GM12878 (cell line): ENCODE measurements around the gene ZNF730. TPM values are rescaled to one million over a fixed set of nuclear protein-coding genes. Genes with fewer than 3 reads are reported as not detected.

ENCODE experiments used
- ATAC-seq: fragments of 200-7000 bp; cut with Tn5 transposase; 3 replicates; pipeline ENCODE4 v1.9.1; 2020; ENCODE audit warnings: mild to moderate bottlenecking, moderate library complexity
- BruUV-seq: library from RNA; stranded (reverse); fragments of 400-500 nt; replicated peaks from 2 replicates; lab custom pipeline; 2021; lab: Mats Ljungman, UMichigan
- CTCF ChIA-PET: fragments of 300-600 bp; sonication (Branson Sonifier 250); formaldehyde crosslinking; extraction: SDS; loops from one replicate; lab custom pipeline; 2021; ENCODE audit warnings: inconsistent platforms; lab: Yijun Ruan, JAX
- POLR2A ChIA-PET: fragments of 350-600 bp; formaldehyde crosslinking; extraction: SDS; loops from one replicate; lab custom pipeline; 2021; ENCODE audit warnings: inconsistent platforms; lab: Charles Lee
- RAD21 ChIA-PET: fragments of 300-600 bp; sonication (Branson Sonifier 250); formaldehyde crosslinking; loops from one replicate; lab custom pipeline; 2023; ENCODE audit warnings: antibody characterized with exemption; ENCODE audit not compliant: unreplicated experiment; lab: Charles Lee
- SMC1A ChIA-PET: fragments of 300-600 bp; sonication (Branson Sonifier 250); formaldehyde crosslinking; loops from one replicate; lab custom pipeline; 2023; ENCODE audit not compliant: unreplicated experiment, uncharacterized antibody; lab: Charles Lee
- DNase-seq: peaks from one replicate; pipeline ENCODE4 v3.0.0-alpha.2; 2011; ENCODE audit warnings: low read depth, low spot score
- FAIRE-seq: peaks from 3 replicates; lab custom pipeline; 2011; peaks lifted over from hg19 to GRCh38; lab: Jason Lieb, UNC
- H2AFZ ChIP-seq: 2 replicates; pipeline ENCODE4 v1.6.0; 2011; ENCODE audit warnings: low read depth, low read length, control low read depth; ENCODE audit not compliant: control insufficient read depth
- H3K27ac ChIP-seq: 2 replicates; pipeline ENCODE4 v1.5.1; 2011; ENCODE audit warnings: control low read depth; ENCODE audit not compliant: control insufficient read depth, insufficient read depth
- H3K27me3 ChIP-seq, 2 experiments: replicated peaks in 1 of 2; 2 replicates each; pipeline versions ENCODE4 v1.6.0 to v1.6.1; 2011; ENCODE audit warnings: low read length in 1 of 2; ENCODE audit not compliant: control insufficient read depth in 2 of 2, insufficient read depth in 2 of 2
- H3K36me3 ChIP-seq, 2 experiments: 2 replicates each; pipeline ENCODE4 v1.5.1; 2011; ENCODE audit warnings: low read length in 1 of 2; ENCODE audit not compliant: control insufficient read depth in 2 of 2, insufficient read depth in 2 of 2
- H3K4me1 ChIP-seq: 2 replicates; pipeline ENCODE4 v1.6.1; 2011; ENCODE audit warnings: mild to moderate bottlenecking, low read length, moderate library complexity, mixed read lengths; ENCODE audit not compliant: control insufficient read depth, insufficient read depth
- H3K4me2 ChIP-seq: 2 replicates; pipeline ENCODE4 v1.6.0; 2011; ENCODE audit warnings: control low read depth; ENCODE audit not compliant: control insufficient read depth, insufficient read depth
- H3K4me3 ChIP-seq: fragments of 200-600 bp; sonication (generic); 2 replicates; pipeline ENCODE4 v1.5.1; 2016
- H3K79me2 ChIP-seq: 2 replicates; pipeline ENCODE4 v1.6.0; 2011; ENCODE audit warnings: low read length; ENCODE audit not compliant: control insufficient read depth, insufficient read depth
- H3K9ac ChIP-seq: 2 replicates; pipeline ENCODE4 v1.8.0; 2011; ENCODE audit warnings: low read length, control low read depth, mixed read lengths; ENCODE audit not compliant: control insufficient read depth, insufficient read depth
- H3K9me3 ChIP-seq: replicated peaks from 3 replicates; pipeline ENCODE4 v1.5.1; 2011; ENCODE audit warnings: mild to moderate bottlenecking, low read length; ENCODE audit not compliant: control insufficient read depth, insufficient read depth
- H4K20me1 ChIP-seq: 2 replicates; pipeline ENCODE4 v1.6.0; 2011; ENCODE audit not compliant: control insufficient read depth, insufficient read depth
- JUND ChIP-seq: IDR thresholded peaks from 2 replicates; pipeline ENCODE4 v1.6.1; 2012; ENCODE audit warnings: low read depth, mild to moderate bottlenecking, low read length, improper control_type of control experiment, moderate library complexity
- LARP7 ChIP-seq: fragments of 450-650 bp; IDR thresholded peaks from 2 replicates; pipeline ENCODE4 v1.6.1; 2017; ENCODE audit warnings: mild to moderate bottlenecking
- NFIC ChIP-seq: IDR thresholded peaks from 2 replicates; pipeline ENCODE4 v1.6.1; 2012; ENCODE audit warnings: low read depth, mild to moderate bottlenecking, inconsistent platforms, low read length, moderate library complexity
- RAD21 ChIP-seq: IDR thresholded peaks from 2 replicates; pipeline ENCODE4 v1.6.1; 2011; ENCODE audit warnings: mild to moderate bottlenecking, low read depth, low read length, moderate library complexity; ENCODE audit not compliant: insufficient read depth
- SUZ12 ChIP-seq: fragments of 200-600 bp; sonication (generic); IDR thresholded peaks from one replicate; pipeline ENCODE4 v1.6.1; 2018; ENCODE audit warnings: antibody characterized with exemption, mild to moderate bottlenecking; ENCODE audit not compliant: unreplicated experiment
- TCF12 ChIP-seq: IDR thresholded peaks from 2 replicates; pipeline ENCODE4 v1.6.1; 2011; ENCODE audit warnings: low read depth, mild to moderate bottlenecking, low read length
- TCF3 ChIP-seq: IDR thresholded peaks from 2 replicates; pipeline ENCODE4 v1.6.1; 2012; ENCODE audit warnings: low read depth, mild to moderate bottlenecking, low read length, borderline replicate concordance; ENCODE audit not compliant: insufficient read depth
- ZBED1 ChIP-seq: IDR thresholded peaks from 2 replicates; pipeline ENCODE4 v1.6.1; 2016; ENCODE audit warnings: borderline replicate concordance
- WGBS: methylation state at CpG from one replicate; pipeline ENCODE4 v1.1.6; 2016; ENCODE audit warnings: low lambda C conversion rate; ENCODE audit not compliant: insufficient replicate concordance, insufficient coverage; ENCODE audit errors: missing lambda C conversion rate; 5-methylcytosine and 5-hydroxymethylcytosine counted together
- in situ Hi-C: fragments of 300-500 bp; cut with MboI; formaldehyde crosslinking; loops from 9 replicates; pipeline ENCODE4 v1.14.3; 2018; ENCODE audit warnings: mixed read lengths
- intact Hi-C: fragments of 100-400 bp; cut with micrococcal nuclease; formaldehyde crosslinking; loops from one replicate; pipeline ENCODE4 v1.14.2; 2022; ENCODE audit not compliant: unreplicated experiment
- polyA plus RNA-seq, 11 experiments: library from polyadenylated mRNA; depleted of rRNA in 4 of 11; unstranded in 6 of 11; stranded (reverse) in 5 of 11; fragments of >200 nt; fragmentation: Nextera tagmentation in 4 of 11; fragmentation: Illumina TruSeq in 1 of 11; extraction: Ambion mirVana in 4 of 11; extraction: Trizol in 1 of 11; gene quantifications; 1 replicate in 1 of 11; 2 replicates in 10 of 11; pipeline versions ENCODE4 v1.2.1 to v1.2.3, GENCODE V29; 2011 to 2016; ENCODE audit warnings: inconsistent platforms in 2 of 11, missing spikeins in 2 of 11, low read depth in 1 of 11
- total RNA-seq, 4 experiments: library from RNA; depleted of rRNA in 3 of 4; stranded (reverse); fragments of >200 nt in 3 of 4; fragmentation: Illumina TruSeq in 1 of 4; extraction: Trizol in 1 of 4; gene quantifications; 2 replicates each; pipeline versions ENCODE4 v1.2.1 to v1.2.3, GENCODE V29; 2013 to 2021
- TF ChIP-seq, protein P1 (sequence below): fragments of 150-350 bp; IDR thresholded peaks from 2 replicates; pipeline ENCODE4 v1.6.1; 2016; ENCODE audit warnings: low read depth, low read length
- TF ChIP-seq, protein P2 (sequence below): fragments of 450-650 bp; IDR thresholded peaks from 2 replicates; pipeline ENCODE4 v1.6.1; 2017; ENCODE audit warnings: low read depth, mild to moderate bottlenecking, moderate library complexity
- TF ChIP-seq, protein P3 (sequence below), 3 experiments: IDR thresholded peaks in 2 of 3; conservative IDR thresholded peaks in 1 of 3; 2 replicates each; pipeline ENCODE4 v1.5.1; 2011; ENCODE audit warnings: low read depth in 3 of 3, low read length in 3 of 3, mild to moderate bottlenecking in 3 of 3, control low read depth in 2 of 3, moderate library complexity in 2 of 3, inconsistent platforms in 1 of 3, mixed read lengths in 1 of 3; ENCODE audit not compliant: control insufficient read depth in 2 of 3, insufficient read depth in 1 of 3; ENCODE audit errors: extremely low read depth in 1 of 3

Gene ZNF730
- total and polyA plus RNA-seq, 10 of the 15 experiments (the other 5 are each of a cell fraction or from before 2014, with no cell fraction given): 0.11 TPM; not detected in 9

DNA sequence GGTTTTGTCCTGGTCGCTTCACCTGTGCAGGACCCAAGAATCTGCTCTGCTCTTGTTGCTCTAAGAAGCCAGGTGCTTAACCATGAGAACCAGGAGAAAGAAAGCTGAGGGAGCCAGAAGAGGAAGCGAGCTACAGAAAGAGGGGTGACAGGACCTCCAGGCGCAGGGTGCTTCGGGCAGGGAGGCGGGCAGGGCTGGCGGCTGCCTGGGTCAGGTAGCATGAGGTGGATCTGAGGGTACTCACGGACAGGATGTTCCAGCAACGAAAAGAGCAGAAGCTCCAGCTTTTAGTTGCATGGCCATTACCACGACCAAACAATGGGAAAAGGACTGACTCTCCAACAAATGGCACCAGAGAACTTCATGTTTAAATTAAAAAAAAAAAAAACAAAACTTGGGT is 73.5 kb downstream of the ZNF730 start:
- POLR2A ChIA-PET: no interaction called here
- intact Hi-C loops: no loop called here
- no TSS peak for BruUV-seq
- in situ Hi-C loops: no loop called here
- no peak for FAIRE-seq
- no peak overlapping the region for H3K4me3 ChIP-seq
- 49% methylated on average over 9 of the region's 9 CpGs for WGBS
- RAD21 ChIA-PET: no interaction called here
- no peak overlapping the region for H3K9ac ChIP-seq
- no peak for TF ChIP-seq SUZ12
- TF ChIP-seq, protein P1, sequence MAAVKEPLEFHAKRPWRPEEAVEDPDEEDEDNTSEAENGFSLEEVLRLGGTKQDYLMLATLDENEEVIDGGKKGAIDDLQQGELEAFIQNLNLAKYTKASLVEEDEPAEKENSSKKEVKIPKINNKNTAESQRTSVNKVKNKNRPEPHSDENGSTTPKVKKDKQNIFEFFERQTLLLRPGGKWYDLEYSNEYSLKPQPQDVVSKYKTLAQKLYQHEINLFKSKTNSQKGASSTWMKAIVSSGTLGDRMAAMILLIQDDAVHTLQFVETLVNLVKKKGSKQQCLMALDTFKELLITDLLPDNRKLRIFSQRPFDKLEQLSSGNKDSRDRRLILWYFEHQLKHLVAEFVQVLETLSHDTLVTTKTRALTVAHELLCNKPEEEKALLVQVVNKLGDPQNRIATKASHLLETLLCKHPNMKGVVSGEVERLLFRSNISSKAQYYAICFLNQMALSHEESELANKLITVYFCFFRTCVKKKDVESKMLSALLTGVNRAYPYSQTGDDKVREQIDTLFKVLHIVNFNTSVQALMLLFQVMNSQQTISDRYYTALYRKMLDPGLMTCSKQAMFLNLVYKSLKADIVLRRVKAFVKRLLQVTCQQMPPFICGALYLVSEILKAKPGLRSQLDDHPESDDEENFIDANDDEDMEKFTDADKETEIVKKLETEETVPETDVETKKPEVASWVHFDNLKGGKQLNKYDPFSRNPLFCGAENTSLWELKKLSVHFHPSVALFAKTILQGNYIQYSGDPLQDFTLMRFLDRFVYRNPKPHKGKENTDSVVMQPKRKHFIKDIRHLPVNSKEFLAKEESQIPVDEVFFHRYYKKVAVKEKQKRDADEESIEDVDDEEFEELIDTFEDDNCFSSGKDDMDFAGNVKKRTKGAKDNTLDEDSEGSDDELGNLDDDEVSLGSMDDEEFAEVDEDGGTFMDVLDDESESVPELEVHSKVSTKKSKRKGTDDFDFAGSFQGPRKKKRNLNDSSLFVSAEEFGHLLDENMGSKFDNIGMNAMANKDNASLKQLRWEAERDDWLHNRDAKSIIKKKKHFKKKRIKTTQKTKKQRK: no peak
- no peak for TF ChIP-seq ZBED1
- TF ChIP-seq RAD21: no peak
- TF ChIP-seq NFIC: no peak
- TF ChIP-seq TCF12: no peak
- TF ChIP-seq, protein P2, sequence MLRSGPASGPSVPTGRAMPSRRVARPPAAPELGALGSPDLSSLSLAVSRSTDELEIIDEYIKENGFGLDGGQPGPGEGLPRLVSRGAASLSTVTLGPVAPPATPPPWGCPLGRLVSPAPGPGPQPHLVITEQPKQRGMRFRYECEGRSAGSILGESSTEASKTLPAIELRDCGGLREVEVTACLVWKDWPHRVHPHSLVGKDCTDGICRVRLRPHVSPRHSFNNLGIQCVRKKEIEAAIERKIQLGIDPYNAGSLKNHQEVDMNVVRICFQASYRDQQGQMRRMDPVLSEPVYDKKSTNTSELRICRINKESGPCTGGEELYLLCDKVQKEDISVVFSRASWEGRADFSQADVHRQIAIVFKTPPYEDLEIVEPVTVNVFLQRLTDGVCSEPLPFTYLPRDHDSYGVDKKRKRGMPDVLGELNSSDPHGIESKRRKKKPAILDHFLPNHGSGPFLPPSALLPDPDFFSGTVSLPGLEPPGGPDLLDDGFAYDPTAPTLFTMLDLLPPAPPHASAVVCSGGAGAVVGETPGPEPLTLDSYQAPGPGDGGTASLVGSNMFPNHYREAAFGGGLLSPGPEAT: no peak
- no peak for TF ChIP-seq JUND
- no peak for TF ChIP-seq LARP7
- no peak for TF ChIP-seq TCF3
- TF ChIP-seq, protein P3, sequence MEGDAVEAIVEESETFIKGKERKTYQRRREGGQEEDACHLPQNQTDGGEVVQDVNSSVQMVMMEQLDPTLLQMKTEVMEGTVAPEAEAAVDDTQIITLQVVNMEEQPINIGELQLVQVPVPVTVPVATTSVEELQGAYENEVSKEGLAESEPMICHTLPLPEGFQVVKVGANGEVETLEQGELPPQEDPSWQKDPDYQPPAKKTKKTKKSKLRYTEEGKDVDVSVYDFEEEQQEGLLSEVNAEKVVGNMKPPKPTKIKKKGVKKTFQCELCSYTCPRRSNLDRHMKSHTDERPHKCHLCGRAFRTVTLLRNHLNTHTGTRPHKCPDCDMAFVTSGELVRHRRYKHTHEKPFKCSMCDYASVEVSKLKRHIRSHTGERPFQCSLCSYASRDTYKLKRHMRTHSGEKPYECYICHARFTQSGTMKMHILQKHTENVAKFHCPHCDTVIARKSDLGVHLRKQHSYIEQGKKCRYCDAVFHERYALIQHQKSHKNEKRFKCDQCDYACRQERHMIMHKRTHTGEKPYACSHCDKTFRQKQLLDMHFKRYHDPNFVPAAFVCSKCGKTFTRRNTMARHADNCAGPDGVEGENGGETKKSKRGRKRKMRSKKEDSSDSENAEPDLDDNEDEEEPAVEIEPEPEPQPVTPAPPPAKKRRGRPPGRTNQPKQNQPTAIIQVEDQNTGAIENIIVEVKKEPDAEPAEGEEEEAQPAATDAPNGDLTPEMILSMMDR (IDR thresholded peaks at IDR 0.05 in 2 of 3, conservative IDR thresholded peaks at IDR 0.05 in 1 of 3; ENCODE audit: control insufficient read depth in 2 of 3, extremely low read depth in 1 of 3, insufficient read depth in 1 of 3, low read depth in 3 of 3, low read length in 3 of 3): no peak
- TF ChIP-seq, all 136 proteins: peak for 0
- Histone ChIP-seq H3K27me3 (no peaks in the 10 kb centered on the region), H3K36me3 (no peaks in the 10 kb centered on the region), H3K9me3 (no peaks in the 10 kb centered on the region; the same call in 2 of the 3 replicates), H2AFZ (no peak overlapping the region), H4K20me1 (no peaks in the 10 kb centered on the region), H3K4me1 (no peaks in the 10 kb centered on the region), H3K4me2 (no peak overlapping the region), H3K27ac (no peak overlapping the region), H3K79me2 (no peaks in the 10 kb centered on the region)
- ATAC-seq (no peak), DNase-seq (no peak)
- SMC1A ChIA-PET: no interaction called here
- CTCF ChIA-PET: no interaction called here
